ENCODE data around the gene GPAT2.
"Not testable (repeated sequence)": the region's sequence is repeated elsewhere in the genome, so short reads cannot be mapped to it uniquely, and the experiment has no call there.

The GPAT2 gene

DNA sequence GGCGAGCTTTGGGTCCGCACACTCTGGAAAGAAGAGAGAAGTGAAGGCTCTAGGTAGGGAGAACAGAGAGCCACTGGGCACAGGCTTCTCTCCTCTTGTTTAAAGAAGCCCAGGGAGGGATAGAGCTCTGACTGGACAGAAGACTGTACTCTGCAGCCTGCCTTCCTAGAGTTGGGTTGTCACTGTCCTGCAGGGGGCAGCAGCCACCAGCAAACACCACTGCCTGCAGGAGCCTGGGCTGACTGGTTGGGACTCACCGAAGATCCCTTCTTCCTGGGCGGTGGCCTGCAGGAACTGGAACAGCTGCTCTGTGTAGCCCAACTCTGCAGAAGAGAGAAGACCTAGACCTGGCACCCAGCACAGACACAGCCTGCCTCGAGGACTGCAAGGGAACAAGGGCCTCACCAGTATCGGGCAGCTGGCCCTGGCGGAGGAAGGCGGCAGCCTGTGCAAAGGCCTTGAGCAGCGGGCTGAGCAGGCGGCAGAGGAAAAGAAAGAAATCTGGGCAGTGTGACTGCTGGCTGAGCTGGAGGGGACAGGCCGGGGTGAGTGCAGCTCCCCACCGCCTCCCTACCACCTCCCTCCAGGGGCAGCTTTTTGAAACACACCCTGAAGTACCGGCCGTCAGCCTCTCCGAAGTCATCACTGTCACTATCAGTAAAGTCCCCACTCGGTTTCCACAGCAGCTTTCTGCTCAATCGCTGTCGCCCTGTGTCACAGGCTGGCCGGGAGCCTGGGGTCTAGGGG, 11.8 kb downstream of the GPAT2 start:
- not testable (repeated sequence) for DNase-seq

DNA sequence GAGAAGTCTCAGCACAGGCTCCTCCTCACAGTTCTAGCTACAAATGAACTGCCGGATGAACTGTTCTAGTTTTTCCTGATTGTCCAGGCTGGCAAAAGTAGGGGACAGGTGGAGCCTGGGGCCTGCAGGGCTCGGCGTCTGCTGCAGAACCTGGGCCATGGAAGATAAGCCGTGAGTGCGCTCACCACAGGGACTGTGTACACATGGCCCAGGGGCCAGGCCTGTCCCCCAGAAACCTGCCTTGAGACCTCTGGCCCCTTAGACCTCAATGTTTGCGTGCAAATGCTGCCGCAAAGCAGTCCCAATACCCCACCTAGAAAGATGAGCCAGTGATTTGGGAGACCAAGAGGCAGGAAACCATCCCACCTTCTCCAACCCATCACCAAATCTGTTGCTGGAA, 12.6 kb downstream of the GPAT2 start:
- DNase-seq: not testable (repeated sequence)

DNA sequence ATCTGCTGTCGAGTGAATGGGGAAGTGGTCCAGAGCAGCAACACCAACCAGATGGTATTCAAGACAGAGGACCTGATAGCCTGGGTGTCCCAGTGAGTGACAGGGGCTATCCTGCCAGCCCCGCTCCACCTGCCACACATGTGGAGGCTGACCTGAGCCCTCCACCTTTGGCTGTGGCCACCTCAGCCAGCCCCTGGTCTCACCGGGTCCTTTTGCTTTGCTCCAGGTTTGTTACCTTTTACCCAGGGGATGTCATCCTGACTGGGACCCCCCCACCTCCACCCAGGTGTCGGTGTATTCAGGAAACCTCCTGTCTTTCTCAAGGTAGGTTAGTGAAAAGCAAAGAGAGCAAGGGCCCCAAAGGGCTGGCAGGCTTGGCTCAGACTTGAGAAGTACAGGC, 13.6 kb downstream of the GPAT2 start:
- DNase-seq: not testable (repeated sequence)

DNA sequence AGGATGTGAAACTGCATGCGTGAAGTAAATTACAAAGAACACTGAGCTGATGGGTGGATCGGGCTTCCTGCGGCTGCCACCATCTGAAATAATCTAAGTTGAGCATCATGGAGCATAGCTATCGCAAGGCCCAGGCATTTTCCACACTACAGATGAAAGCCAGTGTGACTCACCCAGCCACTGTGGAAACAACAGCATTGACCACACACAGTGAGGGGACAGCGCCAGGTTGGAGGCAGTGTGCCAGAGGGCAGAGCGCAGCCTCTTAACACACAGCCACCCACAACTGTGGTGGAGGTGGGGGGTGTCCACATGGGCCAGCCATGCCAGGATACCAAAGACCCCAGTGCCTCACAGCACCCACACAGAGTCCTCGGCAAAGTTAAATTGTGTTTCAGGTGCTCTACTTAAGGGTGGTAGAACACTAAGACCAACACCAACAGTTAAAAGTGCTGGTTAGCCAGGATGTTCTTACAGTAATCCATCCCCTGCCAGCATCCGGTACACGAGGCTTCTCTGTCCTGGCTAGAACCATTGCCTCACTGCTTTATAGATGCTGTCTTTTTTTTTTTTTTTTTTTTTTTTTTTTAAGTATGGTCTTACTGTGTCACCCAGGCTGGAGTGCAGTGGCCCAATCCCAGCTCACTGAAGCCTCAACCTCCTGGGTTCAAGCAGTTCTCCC, 14.7 kb downstream of the GPAT2 start:
- not testable (repeated sequence) for DNase-seq

DNA sequence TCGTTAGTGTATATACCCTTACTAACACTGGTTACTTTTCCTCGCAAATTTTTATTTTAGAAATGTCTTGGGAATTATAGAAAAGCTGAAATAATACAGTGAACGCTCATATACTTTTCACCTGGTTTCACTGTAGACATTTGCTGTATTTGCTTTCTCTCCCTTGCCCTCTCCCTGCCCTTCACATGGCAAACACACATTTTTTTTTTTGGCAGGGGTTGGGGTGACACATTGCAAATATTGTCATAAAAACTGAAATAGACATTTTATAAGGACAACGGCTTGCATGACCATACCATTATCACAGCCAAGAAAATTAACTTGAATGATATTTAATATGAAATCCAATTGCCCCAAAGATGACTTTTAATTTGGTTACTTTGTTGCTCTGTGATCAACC, 18.4 kb downstream of the GPAT2 start:
- DNase-seq: not testable (repeated sequence)

DNA sequence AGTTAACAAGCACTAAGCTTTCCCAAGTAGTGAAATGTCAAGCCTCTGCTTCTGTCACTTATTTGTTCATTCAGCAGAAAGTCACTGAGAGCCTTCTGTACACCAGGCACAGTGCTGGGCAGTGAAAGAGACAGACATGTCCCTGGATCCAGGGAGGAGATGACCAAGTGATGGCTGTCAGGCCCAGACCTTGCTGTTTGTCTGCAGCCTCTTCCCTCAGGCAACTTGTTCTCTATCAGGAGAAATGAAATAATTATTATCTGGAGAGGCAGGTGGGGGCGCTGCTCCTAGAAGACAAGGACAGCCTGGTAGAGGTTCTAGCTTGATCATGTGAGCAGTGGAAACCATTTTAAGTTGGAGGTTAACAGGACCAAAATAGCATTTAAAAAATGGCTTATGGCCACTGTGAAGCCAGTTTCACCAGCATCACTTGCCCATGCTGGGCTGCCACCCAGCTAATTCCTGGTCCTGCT, 21.9 kb downstream of the GPAT2 start:
- DNase-seq: not testable (repeated sequence)

DNA sequence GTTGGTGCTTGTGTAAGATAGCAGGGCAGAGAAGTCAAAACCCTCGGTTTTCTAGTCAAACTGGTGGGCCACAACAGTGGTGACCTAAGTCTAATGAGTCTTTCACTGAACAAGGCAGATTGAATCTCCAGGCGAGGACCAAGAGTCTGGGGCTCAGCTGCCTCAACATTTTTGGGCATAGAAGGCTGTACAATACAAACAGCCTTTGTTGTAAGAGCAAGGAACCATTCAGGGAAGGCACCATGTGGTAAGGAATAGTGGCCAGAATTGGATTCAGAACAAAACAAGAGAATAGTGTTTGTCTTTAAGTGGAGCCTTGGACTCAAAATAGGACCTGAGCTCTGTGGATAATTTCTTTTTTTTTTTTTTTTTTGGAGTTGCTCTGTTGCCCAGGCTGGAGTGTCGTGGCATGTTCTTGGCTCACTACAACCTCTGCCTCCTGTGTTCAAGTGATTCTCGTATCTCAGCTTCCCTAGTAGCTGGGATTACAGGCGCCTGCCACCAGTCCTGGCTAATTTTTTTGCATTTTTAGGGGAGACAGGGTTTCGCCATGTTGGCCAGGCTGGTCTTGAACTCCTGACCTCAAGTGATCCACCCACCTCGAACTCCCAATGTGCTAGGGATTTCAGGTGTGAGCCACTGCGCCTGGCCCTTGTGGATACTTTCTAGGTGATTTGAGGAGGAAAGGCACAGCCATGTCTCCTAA, 22.5 kb downstream of the GPAT2 start:
- not testable (repeated sequence) for DNase-seq

DNA sequence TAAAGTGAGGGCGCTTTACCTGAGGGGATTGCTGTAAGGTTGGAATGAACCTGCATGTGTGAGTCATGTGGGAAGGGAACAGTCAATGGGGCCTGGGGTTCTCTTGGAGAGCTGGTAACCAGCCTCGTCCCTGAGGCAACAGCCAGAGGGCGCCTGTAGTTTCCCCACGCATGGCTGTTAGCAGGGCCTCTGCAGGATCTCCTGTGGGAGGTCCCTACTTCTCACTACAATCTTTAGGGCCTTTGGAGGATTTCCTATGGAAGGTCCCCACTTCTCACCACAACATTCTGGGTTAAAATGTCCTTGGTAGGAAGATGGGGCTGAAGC, 23.6 kb downstream of the GPAT2 start:
- not testable (repeated sequence) for DNase-seq

DNA sequence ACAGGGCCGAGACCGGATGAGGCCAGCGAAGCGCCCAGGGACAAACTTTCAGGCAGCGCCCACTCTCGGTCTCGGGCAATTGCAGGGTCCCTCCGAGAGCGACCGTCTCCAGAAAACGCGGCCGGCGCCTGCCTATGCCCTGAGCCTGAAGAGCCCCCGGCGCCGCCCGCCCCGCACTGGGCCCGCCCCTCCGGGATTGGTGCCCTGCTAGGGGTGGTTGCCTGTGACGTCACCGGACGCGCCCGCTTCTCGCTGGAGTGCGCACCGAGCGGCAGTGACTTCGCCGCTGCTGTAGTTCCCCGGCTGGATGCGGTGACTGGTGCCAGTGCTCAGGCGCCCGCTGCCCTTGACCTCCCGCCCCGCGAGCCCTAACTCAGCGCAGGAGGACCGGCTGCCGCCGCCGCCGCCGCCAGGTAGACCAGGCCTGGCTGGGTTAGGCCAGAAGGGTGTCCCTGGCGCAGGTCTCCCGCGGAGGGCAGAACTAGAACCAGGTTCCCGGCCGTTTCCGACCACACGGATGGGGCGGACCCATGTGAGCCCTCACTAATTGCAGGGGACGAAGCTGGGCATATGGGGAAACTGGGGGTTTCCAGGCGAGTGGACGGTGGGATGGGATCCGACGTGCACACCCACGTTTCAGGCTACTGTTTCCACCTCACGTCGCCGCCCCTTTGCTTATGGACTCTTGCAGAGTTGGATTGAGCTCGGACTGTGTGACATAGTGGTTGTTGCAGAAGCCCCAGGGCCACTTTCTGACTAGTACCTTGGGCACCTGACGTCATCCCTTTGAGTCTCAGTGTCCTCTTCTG, 24.2 kb downstream of the GPAT2 start:
- DNase-seq: not testable (repeated sequence)

DNA sequence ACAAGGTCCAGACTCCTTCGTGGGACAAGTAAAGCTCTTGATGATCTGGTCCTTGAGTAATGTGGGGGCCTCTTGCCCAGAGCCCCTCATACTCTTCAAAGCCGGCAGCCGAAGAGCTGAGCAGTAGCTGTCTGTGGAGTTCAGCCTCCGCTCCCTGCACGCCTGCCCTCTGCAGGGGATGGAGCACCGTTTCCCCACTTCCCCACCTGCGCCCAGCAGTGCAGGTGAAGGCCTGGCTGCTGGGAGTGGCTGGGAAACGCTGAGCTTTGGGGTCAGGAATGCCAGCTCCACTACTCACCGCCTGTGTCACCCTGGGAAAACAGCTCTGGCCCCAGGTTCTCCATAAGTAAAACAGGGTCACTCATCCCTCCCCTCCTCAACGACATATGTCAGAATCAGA, 24.9 kb downstream of the GPAT2 start:
- DNase-seq: not testable (repeated sequence)

DNA sequence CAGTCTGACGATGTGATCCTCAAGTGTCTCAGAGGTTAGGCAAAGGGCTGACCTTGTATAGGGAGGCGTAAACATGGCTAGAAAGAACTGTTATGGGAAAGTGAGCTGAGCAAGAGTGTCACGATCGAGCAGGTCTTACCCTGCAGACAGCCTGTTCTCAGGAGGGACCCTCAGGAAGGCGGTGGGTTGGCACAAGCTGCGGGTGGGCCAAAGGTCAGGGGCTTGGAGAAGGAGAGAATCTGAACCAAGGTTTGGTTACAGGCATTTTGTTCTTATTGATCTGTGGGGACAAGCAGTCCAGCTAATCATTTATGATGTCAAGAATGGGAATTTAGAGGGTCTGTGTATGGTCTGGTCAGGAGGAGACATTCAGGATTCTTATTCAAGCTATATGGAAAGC, 26.7 kb downstream of the GPAT2 start:
- DNase-seq: not testable (repeated sequence)

DNA sequence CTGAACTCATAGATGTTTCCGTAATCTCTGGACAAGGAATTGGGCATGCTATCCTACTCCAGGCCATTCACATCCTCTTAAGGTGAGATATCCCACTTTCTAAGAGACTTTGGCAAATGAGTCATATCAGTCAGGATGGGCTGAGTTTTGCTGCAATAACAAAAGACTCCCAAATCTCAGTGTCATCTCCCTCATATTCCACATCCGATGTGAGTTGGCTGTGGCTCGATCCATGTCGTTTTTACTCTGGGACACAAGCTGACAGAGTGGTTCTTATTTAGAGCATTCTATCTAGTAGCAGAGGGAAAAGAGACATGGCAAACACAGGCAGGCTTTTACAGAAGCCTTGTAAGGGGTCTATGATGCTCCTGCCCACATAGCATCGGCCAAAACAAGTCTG, 28.5 kb downstream of the GPAT2 start:
- DNase-seq: not testable (repeated sequence)

DNA sequence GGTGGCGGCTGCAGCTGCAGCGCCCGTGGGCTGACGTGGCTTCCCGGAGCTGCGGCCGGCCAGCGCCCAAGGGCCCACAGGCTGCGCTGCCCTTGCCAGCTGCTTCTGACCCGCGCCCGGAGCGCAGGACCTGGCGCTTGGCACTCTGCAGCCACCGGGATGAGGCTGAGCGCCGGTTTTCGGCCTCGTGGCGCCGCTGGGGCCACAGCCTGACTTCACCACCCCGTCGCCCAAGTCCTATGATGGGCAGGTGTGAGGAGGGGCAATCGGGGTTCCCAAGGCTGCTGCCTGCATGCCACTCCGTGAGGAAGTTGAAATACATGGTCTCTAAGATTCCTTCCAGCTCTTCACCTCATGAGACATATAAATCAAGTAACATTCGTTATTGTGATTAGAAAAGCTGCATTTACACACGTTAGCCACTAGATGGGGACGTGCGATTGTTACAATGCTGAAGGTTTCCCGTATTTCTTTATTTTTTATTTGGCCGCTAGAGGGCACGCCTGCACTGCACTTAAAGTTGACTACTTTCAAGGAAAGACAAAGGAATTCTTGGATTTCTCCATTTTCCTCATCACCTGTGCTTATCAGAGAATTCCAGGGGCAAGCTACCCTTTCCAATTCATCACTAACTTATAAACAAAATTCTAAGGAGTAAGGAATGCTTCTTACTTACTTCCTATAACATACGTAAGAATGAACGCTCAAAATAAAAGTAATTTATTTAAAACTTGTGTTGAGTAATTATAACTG, 42.0 kb downstream of the GPAT2 start:
- not testable (repeated sequence) for DNase-seq

DNA sequence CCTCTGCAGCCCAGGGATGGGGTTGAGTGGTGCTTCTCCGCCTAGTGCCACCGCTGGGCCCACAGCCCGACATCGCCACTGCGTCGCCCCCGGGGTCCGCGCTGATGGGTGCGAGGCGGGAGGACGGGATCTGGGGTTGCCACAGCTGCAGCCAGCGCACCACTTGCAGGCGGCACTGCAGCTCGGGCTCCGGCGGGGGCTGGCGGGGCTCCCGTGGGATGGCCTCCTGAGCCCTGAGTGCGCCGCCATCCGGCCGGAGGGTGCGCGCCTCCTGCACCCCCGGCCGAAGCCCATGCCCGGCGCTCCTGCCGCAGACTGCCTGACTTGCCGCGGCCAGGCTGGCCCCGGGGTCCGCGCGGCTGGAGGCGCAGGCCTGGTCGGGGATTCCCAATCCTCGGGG, 42.6 kb downstream of the GPAT2 start:
- not testable (repeated sequence) for DNase-seq

DNA sequence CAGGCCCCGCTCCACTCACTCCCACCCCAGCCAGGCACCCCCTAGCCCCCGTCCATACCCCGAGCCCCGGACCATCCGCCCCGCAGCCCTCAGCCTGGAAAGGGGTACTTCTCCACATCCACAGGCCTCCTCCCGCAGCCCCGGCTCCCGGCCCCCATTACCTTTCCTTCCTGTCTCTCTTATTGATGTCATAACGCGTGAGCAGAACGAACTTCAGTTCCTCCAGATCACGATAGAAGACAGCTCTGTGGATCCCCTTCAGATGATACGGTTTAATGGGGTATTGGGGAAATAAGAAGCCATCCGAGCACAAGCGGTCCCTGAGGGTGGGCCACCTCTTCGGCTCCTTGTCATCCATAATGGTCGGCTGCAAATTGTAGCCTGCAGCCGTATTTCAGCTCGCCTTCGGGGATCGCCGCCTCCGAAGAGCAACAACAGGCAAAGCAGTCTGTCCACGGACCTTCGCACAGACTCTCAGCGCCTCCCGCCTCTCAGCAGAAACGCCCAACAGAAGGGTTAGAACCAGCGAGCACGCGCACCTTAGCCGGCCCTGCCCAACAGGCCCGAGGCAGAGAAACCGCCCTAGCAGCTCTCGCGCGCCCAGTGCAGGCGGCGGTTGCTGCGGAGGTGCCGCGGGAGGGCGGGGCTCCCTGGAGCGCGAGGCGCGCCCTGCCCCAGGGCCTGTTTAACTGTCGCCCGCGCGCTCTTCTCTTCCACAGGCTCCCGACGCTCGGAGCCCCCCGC, 43.2 kb downstream of the GPAT2 start, which contains the start of gene ANKRD36C:
Gene ANKRD36C, minus strand, starts transcription at position 474 of the 744 bp plus-strand sequence. Its CDS starts 116 bp downstream, at position 358.
- DNase-seq: not testable (repeated sequence)

DNA sequence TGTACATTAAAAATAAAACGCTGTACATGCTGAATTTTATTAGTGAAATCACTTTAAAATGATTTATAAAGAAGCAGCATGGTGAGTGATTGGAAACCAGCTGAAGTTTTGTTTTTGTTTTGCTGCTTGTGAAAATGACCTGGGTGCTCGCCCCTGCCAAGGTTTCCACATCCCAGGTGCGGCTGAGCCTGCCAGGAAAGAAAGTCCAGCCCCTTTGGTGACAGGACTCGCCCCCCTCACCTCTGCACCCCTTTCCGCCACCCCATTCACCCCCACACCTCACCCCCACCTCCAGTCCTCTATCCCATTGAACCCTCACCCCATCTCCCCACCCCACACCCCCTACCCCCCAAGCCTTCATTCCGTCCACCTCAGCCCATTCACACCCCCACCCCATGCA, 43.8 kb downstream of the GPAT2 start:
- not testable (repeated sequence) for DNase-seq
